Eye (tissue), 1 donor: Measurements from ENCODE around the gene SELENOM.
"Not testable (repeated sequence)": the region's sequence is repeated elsewhere in the genome, so short reads cannot be mapped to it uniquely, and the experiment has no call there.

Experiments used
- DNase-seq: peaks from one replicate; pipeline ENCODE4 v3.0.0-alpha.2; 2015

Gene SELENOM

DNA sequence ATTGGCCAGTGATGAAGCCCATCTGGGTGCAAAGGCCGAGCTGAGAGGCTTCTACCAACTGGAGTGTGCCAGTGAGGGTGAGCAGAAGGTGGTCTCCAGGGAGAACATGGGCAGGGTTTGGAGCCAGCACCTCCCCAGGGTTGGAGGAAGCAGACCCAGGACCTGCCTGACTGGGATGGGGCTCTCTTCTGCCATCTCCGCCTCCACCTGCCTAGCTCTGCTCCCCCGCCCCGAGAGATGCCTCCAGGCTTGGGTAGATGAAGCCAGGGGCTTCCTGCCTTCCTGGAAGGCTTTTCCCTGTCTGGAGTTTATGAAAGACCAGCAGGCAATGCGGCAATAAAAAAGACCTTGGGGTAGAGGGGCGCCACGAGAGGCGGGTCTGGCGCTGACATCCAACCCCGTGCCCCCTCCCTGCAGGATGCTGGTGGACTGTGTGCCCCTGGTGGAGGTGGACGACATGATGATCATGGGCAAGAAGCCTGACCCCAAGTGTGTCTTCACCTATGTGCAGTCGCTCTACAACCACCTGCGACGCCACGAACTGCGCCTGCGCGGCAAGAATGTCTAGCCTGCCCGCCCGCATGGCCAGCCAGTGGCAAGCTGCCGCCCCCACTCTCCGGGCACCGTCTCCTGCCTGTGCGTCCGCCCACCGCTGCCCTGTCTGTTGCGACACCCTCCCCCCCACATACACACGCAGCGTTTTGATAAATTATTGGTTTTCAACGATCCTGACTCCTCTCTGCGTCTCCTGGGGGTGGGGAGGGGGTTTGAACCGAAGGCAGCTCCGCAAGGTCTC, 3.3 kb downstream of the SELENOM start:
- no peak for DNase-seq

DNA sequence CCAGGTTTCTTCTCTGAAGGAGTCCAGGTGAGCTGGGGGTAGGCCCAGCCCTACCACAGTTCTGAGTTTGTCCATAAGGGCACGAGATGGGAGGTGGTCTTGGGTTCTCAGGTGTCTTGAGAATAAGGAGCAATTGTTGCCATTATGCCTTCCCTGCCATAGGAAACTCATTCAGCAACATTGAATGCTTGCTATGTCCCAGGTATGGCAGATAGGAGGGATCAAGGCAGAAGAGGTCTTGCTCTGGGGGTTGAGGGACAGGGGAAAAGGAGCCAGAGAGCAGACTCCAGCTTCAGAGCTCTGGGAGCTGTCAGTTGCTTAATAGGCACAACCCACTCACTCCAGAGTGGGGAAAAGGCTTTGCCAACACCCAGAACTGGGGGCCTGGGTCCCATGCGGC, 4.3 kb downstream of the SELENOM start:
- DNase-seq, result no peak

DNA sequence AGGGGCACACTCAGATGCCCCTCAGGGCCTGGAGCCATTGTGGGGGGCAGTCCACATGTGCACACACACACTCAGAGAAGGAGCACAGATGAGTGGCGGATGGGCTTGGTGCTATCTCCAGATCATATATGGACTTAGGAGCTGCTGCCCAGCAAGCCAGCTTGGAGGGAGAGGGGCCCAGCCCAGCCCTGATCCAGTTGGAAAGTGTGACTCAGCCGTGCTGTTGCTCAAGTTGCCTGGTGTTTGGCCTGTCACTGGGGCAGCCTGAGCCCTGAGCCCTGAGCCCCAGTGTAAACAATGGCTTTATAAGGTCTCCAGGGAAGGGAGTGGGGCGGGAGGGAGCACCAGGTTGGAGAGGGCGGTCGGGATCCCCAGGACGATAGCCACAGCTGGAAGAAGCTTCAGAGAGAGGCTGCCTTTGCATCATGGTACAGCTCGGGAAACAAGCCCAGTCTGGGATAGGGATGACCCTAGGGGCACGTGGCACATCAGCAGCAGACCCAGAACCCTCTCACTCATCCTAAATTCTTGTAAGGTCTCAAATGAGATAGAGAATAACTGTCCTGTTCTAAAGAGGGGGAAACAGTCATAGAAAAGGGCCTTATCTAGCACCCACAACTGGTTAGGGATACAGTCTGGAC, 4.8 kb downstream of the SELENOM start:
- DNase-seq, result no peak

DNA sequence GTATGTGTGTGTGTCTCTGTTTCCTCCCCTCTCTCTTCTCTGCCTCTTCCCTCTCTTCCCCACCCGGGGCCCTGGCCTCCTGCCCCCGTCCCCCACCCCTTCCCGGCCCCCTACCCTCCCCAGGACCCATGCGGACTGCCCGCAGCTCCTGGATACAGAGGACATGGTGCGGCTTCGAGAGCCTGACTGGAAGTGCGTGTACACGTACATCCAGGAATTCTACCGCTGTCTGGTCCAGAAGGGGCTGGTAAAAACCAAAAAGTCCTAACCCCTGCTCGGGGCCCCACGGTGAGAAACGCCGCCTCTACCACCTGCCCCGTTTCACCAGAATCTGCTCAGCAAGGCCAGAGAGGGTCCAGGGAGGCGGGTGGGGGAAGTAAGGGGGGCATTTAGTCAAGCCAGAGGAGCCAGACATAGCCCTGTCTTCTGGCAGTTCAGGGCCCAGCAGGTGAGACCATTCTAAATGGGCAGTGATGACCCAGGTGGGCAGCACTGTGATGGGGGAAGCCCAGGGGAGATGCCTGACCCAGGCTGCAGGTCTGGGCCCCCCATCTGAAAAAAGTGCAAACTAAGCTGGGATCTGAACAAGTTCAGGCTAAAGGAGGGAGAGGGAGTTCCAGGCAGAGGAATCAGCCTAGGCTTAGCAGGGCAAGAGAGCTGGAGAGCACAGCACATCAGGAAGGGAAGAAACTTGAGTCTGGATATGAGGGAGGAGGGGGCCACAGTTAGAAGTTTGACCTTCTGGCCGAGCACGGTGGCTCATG, 6.4 kb downstream of the SELENOM start:
- no peak for DNase-seq

DNA sequence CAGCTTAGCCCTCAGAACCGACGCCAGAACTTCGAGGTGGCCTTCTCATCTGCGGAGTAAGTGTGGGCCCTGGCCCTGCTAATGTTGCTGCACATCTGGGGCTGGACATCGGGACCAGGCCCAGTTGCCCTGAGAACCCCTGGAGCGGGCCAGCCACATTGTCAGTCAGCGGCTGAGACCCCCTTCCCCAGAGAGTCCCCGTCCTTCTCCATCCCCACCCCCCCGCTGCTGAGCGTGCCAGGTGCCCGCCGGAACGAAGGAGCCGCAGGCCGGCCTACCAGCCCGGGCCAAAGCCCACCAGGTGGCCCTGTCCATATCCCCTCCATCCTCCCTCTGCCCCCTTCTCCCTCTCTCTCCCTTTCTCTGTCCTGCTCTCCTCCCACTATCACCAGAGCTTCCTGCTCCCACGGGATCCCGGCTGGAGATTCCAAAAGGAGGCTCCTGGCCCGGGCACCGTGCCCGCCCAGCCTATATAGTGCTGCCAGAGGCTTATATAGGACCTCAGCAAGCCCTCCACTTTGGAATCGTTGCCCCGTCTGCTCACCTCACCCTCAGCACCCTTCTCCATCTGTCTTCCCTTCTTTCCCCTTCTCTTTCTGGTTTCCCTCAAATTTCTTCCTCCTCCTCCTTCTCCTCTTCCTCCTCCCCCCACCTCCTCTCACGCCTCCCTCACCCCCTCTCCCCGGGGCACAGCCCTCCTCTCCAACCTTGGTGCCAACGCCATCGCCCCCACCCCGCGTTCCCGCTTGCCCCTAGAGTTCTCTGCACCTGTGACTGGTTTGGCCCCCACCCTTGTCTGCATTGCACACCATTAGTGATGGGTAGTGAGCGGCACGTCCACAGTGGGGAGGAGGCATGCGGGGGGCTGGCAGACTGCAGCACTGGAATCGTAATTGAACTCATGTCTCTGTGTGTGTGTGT, 7.3 kb downstream of the SELENOM start:
- DNase-seq, result no peak

DNA sequence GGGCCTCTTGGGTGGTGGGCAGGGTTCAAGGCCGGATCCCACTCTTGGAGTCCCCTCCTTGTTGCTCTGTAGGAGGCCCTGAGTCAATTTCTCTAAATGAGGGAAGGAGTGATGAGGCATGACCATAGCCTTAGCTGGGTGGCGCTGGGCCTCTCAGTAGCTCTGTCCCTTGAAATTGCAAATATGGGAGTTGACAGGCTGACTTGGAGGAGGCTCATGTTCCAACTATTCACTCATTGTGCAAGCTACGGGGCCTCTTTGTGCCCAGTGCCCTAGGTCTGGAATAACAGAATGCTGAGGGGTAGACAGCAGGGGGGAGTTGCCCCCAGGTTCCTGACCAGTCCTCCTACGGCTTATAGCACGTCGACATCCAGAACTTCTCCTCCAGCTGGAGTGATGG, 8.0 kb downstream of the SELENOM start:
- no peak for DNase-seq

DNA sequence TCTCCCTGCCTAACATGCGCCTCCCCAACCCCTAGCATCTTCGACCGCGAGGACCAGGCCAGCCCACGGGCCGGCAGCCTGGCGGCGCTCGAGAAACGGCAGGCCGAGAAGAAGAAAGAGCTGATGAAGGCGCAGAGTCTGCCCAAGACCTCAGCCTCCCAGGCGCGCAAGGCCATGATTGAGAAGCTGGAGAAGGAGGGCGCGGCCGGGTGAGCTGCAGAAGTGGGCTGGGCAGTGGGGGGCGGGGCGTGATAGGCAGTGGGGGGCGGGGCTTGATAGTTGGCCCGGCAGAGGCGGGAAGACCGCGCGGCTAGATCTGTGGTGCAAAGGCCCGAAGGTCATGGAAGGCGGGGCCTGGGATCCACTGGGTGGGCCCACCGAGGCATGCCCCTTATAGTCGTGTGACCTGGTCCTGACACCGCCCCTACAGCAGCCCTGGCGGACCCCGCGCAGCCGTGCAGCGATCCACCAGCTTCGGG, 8.7 kb downstream of the SELENOM start:
- peak; percentile 76 for DNase-seq

DNA sequence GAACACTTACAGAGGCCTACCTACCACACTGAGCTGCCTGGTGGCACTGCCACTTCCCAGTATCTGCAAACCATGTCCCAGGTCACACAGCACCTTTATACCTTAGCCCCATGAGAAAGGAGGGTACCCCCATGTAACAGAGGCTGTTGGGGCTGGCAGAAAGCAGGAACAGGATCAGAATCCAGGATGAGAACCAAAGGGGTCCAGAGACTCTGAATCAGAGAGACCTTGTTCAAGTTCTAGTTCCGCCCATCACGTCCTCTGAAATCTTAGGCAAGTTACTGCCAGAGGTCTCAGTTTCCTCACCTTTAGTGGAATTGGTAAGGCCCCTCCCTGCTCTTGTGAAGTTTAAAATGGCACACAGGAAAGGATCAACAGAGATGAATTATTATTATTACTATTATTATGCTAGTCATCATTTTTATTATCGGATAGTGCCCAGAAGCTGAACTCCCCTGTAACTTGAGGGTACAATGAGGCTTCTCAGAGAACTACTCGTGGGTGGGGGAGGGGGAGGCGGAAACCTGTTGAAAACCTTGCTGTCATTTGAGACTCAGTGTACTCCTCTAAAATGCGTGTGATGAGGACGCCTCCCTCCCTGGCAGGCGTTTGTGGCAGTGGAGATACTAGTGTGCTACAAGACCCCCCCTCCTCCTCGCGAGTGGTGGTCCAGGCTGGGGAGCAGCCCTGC, 9.3 kb downstream of the SELENOM start:
- DNase-seq, result no peak

DNA sequence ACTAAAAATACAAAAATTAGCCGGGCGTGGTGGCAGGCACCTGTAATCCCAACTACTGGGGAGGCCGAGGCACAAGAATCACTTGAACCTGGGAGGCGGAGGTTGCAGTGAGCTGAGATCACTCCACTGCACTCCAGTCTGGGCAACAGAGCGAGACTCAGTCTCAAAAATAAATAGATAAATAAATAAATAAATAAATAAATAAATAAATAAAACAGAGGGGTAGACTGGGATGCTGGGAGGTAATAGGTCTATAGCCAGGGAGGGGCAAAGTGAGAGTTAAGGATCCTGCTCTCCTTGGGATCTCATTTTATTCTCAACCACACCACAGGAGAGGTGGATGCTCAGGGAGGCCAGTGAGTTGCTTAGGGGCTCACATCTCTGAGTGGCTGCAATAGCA, 9.8 kb downstream of the SELENOM start:
- DNase-seq, result not testable (repeated sequence)

DNA sequence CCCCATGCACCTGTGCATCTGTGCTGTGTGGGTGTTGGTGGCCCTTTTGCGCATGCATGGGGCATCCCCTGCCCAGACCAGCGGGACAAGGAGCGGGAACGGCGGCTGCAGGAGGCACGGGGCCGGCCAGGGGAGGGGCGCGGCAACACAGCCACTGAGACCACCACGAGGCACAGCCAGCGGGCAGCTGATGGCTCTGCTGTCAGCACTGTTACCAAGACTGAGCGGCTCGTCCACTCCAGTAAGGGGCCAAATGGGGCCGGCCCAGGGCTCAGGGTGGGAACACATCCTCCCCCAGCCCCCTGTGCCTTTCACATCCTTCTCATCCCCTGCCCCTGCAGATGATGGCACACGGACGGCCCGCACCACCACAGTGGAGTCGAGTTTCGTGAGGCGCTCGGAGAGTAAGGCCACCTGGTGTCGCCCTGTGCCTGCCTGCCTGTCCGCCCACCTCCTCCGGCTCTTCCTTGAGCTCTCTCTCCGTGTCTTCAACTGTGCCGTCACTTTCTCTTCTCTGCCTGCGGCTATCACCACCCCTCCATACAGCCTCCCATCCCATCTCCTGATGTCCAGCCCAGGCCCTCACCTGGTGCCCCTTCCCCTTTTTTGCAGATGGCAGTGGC, 10.6 kb downstream of the SELENOM start:
- no peak for DNase-seq

DNA sequence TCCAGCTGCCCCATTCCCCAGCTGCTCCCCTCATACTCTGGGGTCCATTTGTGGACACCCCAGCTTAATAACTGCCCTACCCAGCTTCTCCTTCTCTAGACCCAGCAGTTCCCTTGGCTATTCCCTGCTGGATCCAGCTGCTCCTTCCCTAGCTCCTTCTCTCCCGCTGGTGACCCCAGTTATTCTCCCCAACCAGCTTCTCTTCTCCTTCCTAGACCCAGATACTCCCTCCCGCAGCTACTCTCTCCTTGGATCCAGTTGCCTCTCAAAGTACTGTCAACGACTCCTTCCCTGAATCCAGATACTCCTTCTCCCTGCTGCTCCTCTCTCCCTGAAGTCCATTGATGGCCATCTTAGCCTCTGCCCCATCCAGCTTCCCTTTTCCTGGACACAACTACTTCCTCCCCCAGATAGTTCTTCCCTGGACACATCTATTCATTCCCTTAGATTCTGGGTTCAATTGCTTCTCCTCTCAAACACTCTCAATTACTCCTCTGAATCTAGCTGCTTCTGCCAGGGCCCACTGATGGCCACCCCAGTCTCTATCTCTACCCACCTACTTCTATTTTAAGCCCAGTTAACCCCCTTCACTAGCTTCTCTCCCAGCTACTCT, 11.6 kb downstream of the SELENOM start:
- no peak for DNase-seq

DNA sequence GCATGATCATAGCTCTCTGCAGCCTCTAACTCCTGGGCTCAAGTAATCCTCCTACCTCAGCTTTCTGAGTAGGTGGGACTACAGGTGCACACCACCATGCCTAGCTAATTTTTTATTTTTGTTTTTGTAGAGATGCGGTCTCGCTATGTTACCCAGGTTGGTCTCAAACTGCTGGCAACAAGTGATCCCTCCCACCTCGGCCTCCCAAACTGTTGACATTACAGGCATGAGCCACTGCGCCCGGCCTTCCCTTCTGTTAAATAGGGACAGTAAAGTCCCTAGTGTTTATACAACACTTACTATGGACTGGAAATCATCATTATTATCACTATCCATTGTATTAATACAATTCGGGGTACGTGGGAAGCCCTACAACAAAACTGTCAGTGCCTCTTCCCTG, 12.6 kb downstream of the SELENOM start:
- DNase-seq, result no peak

DNA sequence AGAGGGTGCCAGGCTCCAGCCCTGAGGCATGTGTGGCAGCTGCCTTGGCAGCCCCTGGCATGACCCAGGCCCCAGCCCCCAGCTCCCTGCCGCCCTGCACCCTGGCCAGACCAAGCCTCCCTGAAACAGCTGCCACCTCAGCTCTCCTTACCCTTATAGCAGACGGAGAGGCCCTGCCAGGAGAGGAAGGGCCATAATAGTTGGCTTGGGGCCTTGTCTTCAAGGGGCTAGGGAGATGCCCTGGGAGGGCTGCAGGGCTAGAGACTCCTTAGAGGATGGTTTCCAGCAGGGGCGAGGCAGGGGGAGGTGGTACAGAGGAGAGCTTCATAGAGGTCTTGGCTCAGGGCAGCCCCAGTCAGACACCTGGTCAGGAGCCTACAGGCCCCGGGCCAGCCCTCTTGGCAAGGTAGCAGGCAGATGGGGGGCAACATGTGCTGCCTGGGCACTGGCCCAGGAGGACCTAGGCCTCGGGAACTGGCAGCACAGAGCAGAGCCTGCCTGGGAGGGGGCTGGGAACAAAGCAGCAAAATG, 13.3 kb downstream of the SELENOM start:
- no peak for DNase-seq

DNA sequence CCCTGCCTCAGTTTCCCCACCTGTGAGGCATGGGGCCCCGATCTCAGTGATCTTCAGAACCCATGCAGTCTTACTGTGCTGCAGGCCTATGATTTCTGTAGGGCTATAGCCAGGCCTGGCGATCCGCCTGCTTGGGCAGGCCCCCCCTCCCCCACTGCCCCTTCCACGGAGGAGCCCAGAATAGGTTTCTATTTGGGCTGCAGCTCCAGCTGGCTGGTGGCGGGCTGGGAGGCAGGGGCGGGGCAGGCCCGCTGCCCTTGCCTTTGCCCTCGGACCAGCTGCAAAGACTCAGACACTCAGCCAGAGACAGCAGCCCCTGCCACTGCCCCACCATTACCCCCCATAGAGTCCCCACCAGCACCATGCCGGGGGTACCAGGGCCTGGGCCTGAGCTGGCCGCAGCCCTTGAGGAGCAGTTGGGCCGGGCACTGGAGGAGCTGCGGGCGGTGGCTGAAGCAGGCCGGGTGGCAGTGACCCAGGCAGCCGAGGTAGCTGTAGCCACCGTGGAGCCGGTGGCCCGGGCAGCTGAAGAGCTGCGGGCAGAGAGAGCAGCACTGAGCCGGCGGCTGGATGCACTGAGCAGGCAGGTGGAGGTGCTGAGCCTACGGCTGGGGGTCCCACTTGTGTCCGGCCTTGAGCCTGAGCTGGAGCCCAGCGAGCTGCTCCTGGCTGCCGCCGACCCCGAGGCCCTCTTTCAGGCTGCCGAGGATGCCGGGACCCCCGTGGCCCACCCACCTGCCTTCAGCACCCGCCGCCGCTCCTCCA, 14.1 kb downstream of the SELENOM start:
- DNase-seq, result no peak

DNA sequence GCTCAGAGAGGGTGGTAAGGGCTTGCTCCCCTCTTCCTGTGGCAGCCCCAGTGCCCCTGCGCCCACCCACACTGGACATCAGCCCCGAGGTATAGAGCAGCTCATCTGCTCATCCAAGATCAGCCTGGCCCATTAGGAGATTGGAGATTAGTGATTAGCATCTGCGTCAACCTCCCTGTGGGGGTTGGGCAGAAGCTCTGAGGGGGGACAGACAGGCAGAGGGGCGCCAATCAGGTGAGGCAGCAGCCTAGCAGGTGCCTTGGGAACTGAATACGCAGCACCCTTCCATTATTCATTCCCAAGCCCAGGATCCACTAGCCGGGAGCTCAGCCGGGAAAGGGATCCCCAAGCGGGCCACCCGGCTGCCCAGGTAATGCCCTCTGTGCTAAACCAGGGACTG, 15.2 kb downstream of the SELENOM start:
- no peak for DNase-seq

DNA sequence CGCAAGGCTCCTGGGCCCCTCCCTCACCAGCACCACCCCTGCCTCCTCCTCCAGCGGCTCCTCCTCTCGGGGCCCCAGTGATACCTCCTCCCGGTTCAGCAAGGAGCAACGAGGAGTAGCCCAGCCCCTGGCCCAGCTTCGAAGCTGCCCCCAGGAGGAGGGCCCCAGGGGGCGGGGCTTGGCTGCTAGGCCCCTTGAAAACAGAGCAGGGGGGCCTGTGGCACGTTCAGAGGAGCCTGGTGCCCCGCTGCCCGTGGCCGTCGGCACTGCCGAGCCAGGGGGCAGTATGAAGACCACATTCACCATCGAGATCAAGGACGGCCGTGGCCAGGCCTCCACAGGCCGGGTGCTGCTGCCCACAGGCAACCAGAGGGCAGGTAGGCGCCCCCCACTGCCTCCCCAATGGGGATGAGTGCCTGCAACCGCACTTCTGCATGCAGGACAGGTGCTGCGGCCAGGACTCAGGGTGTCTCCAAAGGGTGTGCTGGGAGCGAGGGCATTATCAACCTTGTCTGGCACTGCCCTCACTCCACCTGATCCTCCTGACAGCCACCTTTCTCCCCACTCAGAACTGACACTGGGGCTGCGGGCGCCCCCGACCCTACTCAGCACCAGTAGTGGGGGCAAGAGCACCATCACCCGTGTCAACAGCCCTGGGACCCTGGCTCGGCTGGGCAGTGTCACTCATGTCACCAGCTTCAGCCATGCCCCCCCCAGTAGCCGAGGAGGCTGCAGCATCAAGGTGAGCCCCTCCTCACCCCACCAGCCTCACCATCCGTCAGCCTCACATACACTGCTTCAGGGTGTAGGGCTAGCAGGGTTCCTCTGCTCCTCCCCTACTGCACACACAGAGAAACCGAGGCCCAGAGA, 16.0 kb downstream of the SELENOM start:
- DNase-seq, result no peak

DNA sequence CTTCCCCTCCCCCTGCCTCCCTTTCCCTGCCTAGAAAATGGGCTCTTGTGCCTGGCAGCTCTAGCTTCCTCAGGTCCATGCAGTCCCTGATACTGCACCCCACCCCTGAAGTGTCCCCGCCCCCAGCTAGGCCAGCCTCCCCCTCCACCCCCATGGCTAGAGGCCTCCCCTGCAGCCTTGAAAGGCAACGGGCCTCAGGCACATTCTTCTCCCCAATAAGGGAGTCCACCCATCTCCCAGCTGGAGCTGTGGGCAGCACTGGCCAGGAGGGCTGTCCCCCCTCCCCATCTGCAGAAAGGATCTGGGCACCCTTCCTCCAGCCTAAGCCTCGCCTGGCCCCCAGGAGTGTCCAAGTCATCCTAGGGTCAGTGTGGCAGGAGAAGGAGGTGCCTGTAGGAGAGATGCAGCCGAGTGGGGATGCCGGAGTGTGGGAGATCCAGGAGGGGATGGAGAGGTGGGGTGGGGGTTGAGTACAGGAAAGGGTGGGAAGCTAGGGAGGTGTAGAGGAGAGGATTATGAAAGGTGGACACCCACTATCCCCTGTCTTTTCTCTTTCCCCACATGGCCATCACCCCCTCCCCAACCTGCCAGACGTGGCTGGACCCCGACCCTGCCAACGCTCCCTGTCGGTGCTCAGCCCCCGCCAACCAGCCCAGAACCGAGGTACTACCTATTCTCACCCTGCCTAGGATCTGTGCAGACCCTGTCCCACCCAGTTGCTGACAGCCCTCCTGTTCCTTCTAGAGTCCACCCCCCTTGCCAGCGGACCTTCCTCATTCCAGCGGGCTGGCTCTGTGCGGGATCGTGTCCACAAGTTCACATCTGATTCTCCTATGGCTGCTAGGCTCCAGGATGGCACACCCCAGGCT, 16.9 kb downstream of the SELENOM start:
- no peak for DNase-seq
